SU-DHL-6 (cell line): ENCODE measurements around the gene RPS6KB2.

ENCODE experiments used
- H2AFZ ChIP-seq: fragments of 200-600 bp; sonication (generic); 2 replicates; pipeline ENCODE4 v1.6.1; 2014; ENCODE audit warnings: low read depth, mild to moderate bottlenecking, moderate library complexity, mixed read lengths, antibody characterized with exemption, low read length; ENCODE audit not compliant: severe bottlenecking
- H3F3A ChIP-seq: fragments of 200-600 bp; shearing (Covaris generic); 2 replicates; pipeline ENCODE4 v1.6.0; 2016; ENCODE audit warnings: antibody characterized with exemption, mild to moderate bottlenecking; ENCODE audit not compliant: insufficient read depth
- H3K27ac ChIP-seq: fragments of 200-600 bp; sonication (generic); 2 replicates; pipeline ENCODE4 v1.5.1; 2016; ENCODE audit warnings: low read depth, mild to moderate bottlenecking, low read length, moderate library complexity, mixed read lengths
- H3K27me3 ChIP-seq: fragments of 200-600 bp; sonication (generic), shearing (Covaris generic); 2 replicates; pipeline ENCODE4 v1.6.0; 2014; ENCODE audit warnings: mild to moderate bottlenecking, low read length
- H3K36me3 ChIP-seq: fragments of 200-600 bp; sonication (generic); 2 replicates; pipeline ENCODE4 v1.6.1; 2014; ENCODE audit warnings: mild to moderate bottlenecking, low read length, mixed read lengths
- H3K4me2 ChIP-seq: fragments of 300-600, 200-600 bp; shearing (Covaris generic), sonication (generic); 2 replicates; pipeline ENCODE4 v1.6.0; 2014; ENCODE audit warnings: low read length, low read depth, mild to moderate bottlenecking; ENCODE audit not compliant: poor library complexity, severe bottlenecking
- H3K4me3 ChIP-seq: fragments of 200-600 bp; sonication (generic); 2 replicates; pipeline ENCODE4 v1.5.1; 2014; ENCODE audit warnings: antibody characterized with exemption, low read length, mild to moderate bottlenecking, mixed read lengths; ENCODE audit not compliant: insufficient read depth, poor library complexity, severe bottlenecking
- H3K79me2 ChIP-seq: fragments of 200-600 bp; sonication (generic); 2 replicates; pipeline ENCODE4 v1.6.1; 2014; ENCODE audit warnings: mild to moderate bottlenecking, low read length, moderate library complexity; ENCODE audit not compliant: insufficient read depth
- H3K9ac ChIP-seq: fragments of 200-600 bp; sonication (generic); 2 replicates; pipeline ENCODE4 v1.7.0; 2014; ENCODE audit warnings: mild to moderate bottlenecking, low read length
- H3K9me2 ChIP-seq: fragments of 200-600 bp; sonication (generic); replicated peaks from 2 replicates; pipeline ENCODE4 v1.6.1; 2014; ENCODE audit warnings: low read length; ENCODE audit not compliant: insufficient read depth
- H3K9me3 ChIP-seq: fragments of 200-600 bp; sonication (generic); 2 replicates; pipeline ENCODE4 v1.6.1; 2014; ENCODE audit warnings: low read length, mixed read lengths; ENCODE audit not compliant: insufficient read depth
- H4K20me1 ChIP-seq: fragments of 200-600 bp; sonication (generic); 2 replicates; pipeline ENCODE4 v1.6.1; 2014; ENCODE audit warnings: low read depth, mild to moderate bottlenecking, antibody characterized with exemption, low read length, moderate library complexity, mixed read lengths
- CTCF ChIP-seq: fragments of 200-600 bp; sonication (generic); IDR thresholded peaks from one replicate; pipeline ENCODE4 v1.5.1; 2017; ENCODE audit warnings: antibody characterized with exemption, mild to moderate bottlenecking, low read length, moderate library complexity; ENCODE audit not compliant: insufficient read depth, poor library complexity, severe bottlenecking
- EZH2phosphoT487 ChIP-seq: fragments of 200-600 bp; sonication (generic), shearing (Covaris generic); conservative IDR thresholded peaks from 2 replicates; pipeline ENCODE4 v1.6.1; 2018; ENCODE audit warnings: mild to moderate bottlenecking, antibody characterized with exemption, low read length, moderate library complexity, mixed read lengths

RPS6KB2 gene

GRCh38 chr11:67417425-67417824, 10.9 kb upstream of the RPS6KB2 start:
- H2AFZ ChIP-seq = no peak overlapping the region
- no peaks in the 10 kb centered on the region for H3K36me3 ChIP-seq
- H3K4me3 ChIP-seq = no peak overlapping the region
- H3K4me2 ChIP-seq = no peak overlapping the region
- H3K9me3 ChIP-seq = no peaks in the 10 kb centered on the region
- H3K27ac ChIP-seq = no peak overlapping the region
- H3F3A ChIP-seq = no peaks in the 10 kb centered on the region
- no peaks in the 10 kb centered on the region for H3K27me3 ChIP-seq
- TF ChIP-seq EZH2phosphoT487 (no peak), CTCF (no peak)
- H3K79me2 ChIP-seq = no peaks in the 10 kb centered on the region
- no peaks in the 10 kb centered on the region for H4K20me1 ChIP-seq
- H3K9ac ChIP-seq = no peak overlapping the region
- no peaks in the 10 kb centered on the region for H3K9me2 ChIP-seq

GRCh38 chr11:67418476-67419281, 9.6 kb upstream of the RPS6KB2 start:
- Histone ChIP-seq H3K9ac (peak overlapping the region; percentile 21; the same call in 1 of the 2 replicates), H3K36me3 (no peaks in the 10 kb centered on the region), H2AFZ (no peak overlapping the region), H3K27ac (peak overlapping the region; percentile 32), H3K4me3 (no peak overlapping the region), H3K79me2 (no peaks in the 10 kb centered on the region), H3K4me2 (peak overlapping the region; percentile 32), H3K9me3 (no peaks in the 10 kb centered on the region), H3K9me2 (no peaks in the 10 kb centered on the region), H4K20me1 (no peaks in the 10 kb centered on the region), H3F3A (no peaks in the 10 kb centered on the region), H3K27me3 (no peaks in the 10 kb centered on the region)
- TF ChIP-seq EZH2phosphoT487 (no peak), CTCF (no peak)

- H3K4me3 ChIP-seq = no peak overlapping the region
- H3K9ac ChIP-seq = peak overlapping the region; percentile 67; the same call in 1 of the 2 replicates
- peak overlapping the region; percentile 32 for H3K27ac ChIP-seq
- H3K9me2 ChIP-seq = no peaks in the 10 kb centered on the region
- TF ChIP-seq CTCF (no peak), EZH2phosphoT487 (no peak)
- no peaks in the 10 kb centered on the region for H3K27me3 ChIP-seq
- no peaks in the 10 kb centered on the region for H3K79me2 ChIP-seq
- no peaks in the 10 kb centered on the region for H3F3A ChIP-seq
- peak overlapping the region; percentile 32 for H3K4me2 ChIP-seq
- no peaks in the 10 kb centered on the region for H3K36me3 ChIP-seq
- no peaks in the 10 kb centered on the region for H3K9me3 ChIP-seq
- H4K20me1 ChIP-seq = no peaks in the 10 kb centered on the region
- no peak overlapping the region for H2AFZ ChIP-seq
Observed at GRCh38 chr11:67419325-67420049, 8.8 kb upstream of the RPS6KB2 start.
